SK-N-SH (cell line): ENCODE data around the gene SPACA5. TPM values are rescaled to one million over a fixed set of nuclear protein-coding genes. Genes with fewer than 3 reads are reported as not detected.

Source experiments
- CTCF ChIA-PET: fragments of 300-600, 350-600 bp; formaldehyde crosslinking; extraction: SDS; loops from one replicate; lab custom pipeline; 2021; lab: Yijun Ruan, JAX
- POLR2A ChIA-PET: fragments of 350-600 bp; sonication (Branson Sonifier 250); formaldehyde crosslinking; extraction: SDS; loops from one replicate; lab custom pipeline; 2020; ENCODE audit warnings: antibody characterized with exemption, inconsistent platforms; lab: Yijun Ruan, JAX
- DNase-seq: peaks from one replicate; pipeline ENCODE4 v3.0.0; 2012
- H2AFZ ChIP-seq: fragments of 200-600 bp; sonication (generic); 2 replicates; pipeline ENCODE4 v1.8.1; 2016; ENCODE audit warnings: antibody characterized with exemption, mild to moderate bottlenecking, low read depth
- H3F3A ChIP-seq: fragments of 200-600 bp; sonication (generic); replicated peaks from 2 replicates; pipeline ENCODE3; 2016; ENCODE audit warnings: antibody characterized with exemption, mild to moderate bottlenecking; ENCODE audit not compliant: insufficient read depth
- H3K27ac ChIP-seq, 2 experiments: fragments of 200-500 bp in 1 of 2; fragments of 200-600 bp in 1 of 2; sonication (Bioruptor generic) in 1 of 2; sonication (generic), shearing (Covaris generic) in 1 of 2; 2 replicates each; pipeline versions ENCODE4 v1.5.1 to v1.6.1; 2014 to 2016; ENCODE audit warnings: low read depth in 2 of 2, inconsistent platforms in 1 of 2, low read length in 1 of 2, mild to moderate bottlenecking in 1 of 2, mixed read lengths in 1 of 2
- H3K27me3 ChIP-seq: fragments of 200-600 bp; sonication (generic), shearing (Covaris generic); 2 replicates; pipeline ENCODE4 v1.6.1; 2016; ENCODE audit warnings: mixed run types; ENCODE audit not compliant: insufficient read depth
- H3K36me3 ChIP-seq, 2 experiments: fragments of 200-500 bp in 1 of 2; fragments of 200-600 bp in 1 of 2; sonication (Bioruptor generic) in 1 of 2; sonication (generic) in 1 of 2; replicated peaks in 1 of 2; 2 replicates each; pipeline versions ENCODE3 to v1.5.1; 2014 to 2016; ENCODE audit warnings: low read length in 1 of 2, mild to moderate bottlenecking in 1 of 2; ENCODE audit not compliant: insufficient read depth in 2 of 2, control insufficient read depth in 1 of 2
- H3K4me1 ChIP-seq, 2 experiments: fragments of 200-500 bp in 1 of 2; fragments of 200-600 bp in 1 of 2; sonication (Bioruptor generic) in 1 of 2; sonication (generic), shearing (Covaris generic) in 1 of 2; 2 replicates each; pipeline versions ENCODE4 v1.5.1 to v1.6.1; 2014 to 2016; ENCODE audit warnings: low read depth in 1 of 2, low read length in 1 of 2, mixed run types in 1 of 2; ENCODE audit not compliant: insufficient read depth in 2 of 2, control insufficient read depth in 1 of 2
- H3K4me2 ChIP-seq: fragments of 200-600 bp; sonication (generic), shearing (Covaris generic); 2 replicates; pipeline ENCODE4 v1.6.1; 2017; ENCODE audit warnings: mixed run types
- H3K4me3 ChIP-seq, 2 experiments: fragments of 200-500 bp in 1 of 2; fragments of 200-600 bp in 1 of 2; sonication (Bioruptor generic) in 1 of 2; sonication (generic), shearing (Covaris generic) in 1 of 2; 2 replicates each; pipeline versions ENCODE4 v1.5.1 to v1.8.1; 2014 to 2016; ENCODE audit warnings: low read depth in 2 of 2, inconsistent platforms in 1 of 2, low read length in 1 of 2, mild to moderate bottlenecking in 1 of 2, mixed read lengths in 1 of 2, moderate library complexity in 1 of 2
- H3K79me2 ChIP-seq: fragments of 200-600 bp; sonication (generic); 2 replicates; pipeline ENCODE4 v1.8.1; 2017; ENCODE audit warnings: mild to moderate bottlenecking; ENCODE audit not compliant: insufficient read depth
- H3K9ac ChIP-seq: fragments of 200-600 bp; sonication (generic); 2 replicates; pipeline ENCODE4 v1.6.1; 2017; ENCODE audit warnings: mixed run types
- H3K9me2 ChIP-seq: fragments of 200-600 bp; sonication (generic); 2 replicates; pipeline ENCODE4 v1.6.1; 2017; ENCODE audit warnings: mixed run types
- H3K9me3 ChIP-seq: fragments of 200-600 bp; sonication (generic); 2 replicates; pipeline ENCODE4 v1.6.1; 2017; ENCODE audit warnings: mixed run types, mild to moderate bottlenecking, moderate library complexity
- H4K20me1 ChIP-seq: fragments of 200-600 bp; sonication (generic); 2 replicates; pipeline ENCODE4 v1.6.1; 2017; ENCODE audit warnings: mild to moderate bottlenecking, mixed run types; ENCODE audit not compliant: insufficient read depth
- CHD2 ChIP-seq: fragments of 150-350 bp; IDR thresholded peaks from 2 replicates; pipeline ENCODE4 v1.6.1; 2018; ENCODE audit warnings: low read length; ENCODE audit not compliant: partially characterized antibody
- CTCF ChIP-seq: fragments of 200-600 bp; sonication (generic); IDR thresholded peaks from 2 replicates; pipeline ENCODE4 v1.6.1; 2017; ENCODE audit warnings: antibody characterized with exemption, mild to moderate bottlenecking, moderate library complexity
- ELF1 ChIP-seq: IDR thresholded peaks from 2 replicates; pipeline ENCODE4 v1.4.0; 2012
- EP300 ChIP-seq, 2 experiments: IDR thresholded peaks; 2 replicates each; pipeline versions ENCODE4 v1.4.0 to v1.6.1; 2012; ENCODE audit warnings: borderline replicate concordance in 1 of 2, low read depth in 1 of 2, low read length in 1 of 2
- EZH2phosphoT487 ChIP-seq: fragments of 200-600 bp; sonication (generic); IDR thresholded peaks from 2 replicates; pipeline ENCODE4 v1.6.1; 2017; ENCODE audit warnings: low read depth, mixed run types, mild to moderate bottlenecking, antibody characterized with exemption, moderate library complexity, borderline replicate concordance
- FOSL2 ChIP-seq: IDR thresholded peaks from 2 replicates; pipeline ENCODE4 v1.4.0; 2012; ENCODE audit warnings: low read depth, mild to moderate bottlenecking, moderate library complexity, borderline replicate concordance
- GABPA ChIP-seq: IDR thresholded peaks from 2 replicates; pipeline ENCODE4 v1.4.0; 2012; ENCODE audit warnings: low read depth, mild to moderate bottlenecking
- GATA2 ChIP-seq: sonication (generic); formaldehyde crosslinking; IDR thresholded peaks from 2 replicates; pipeline ENCODE4 v1.5.0; 2020; ENCODE audit warnings: mild to moderate bottlenecking, missing genetic modification reagents
- IRF3 ChIP-seq: fragments of 150-350 bp; IDR thresholded peaks from 2 replicates; pipeline ENCODE4 v1.6.1; 2016; ENCODE audit warnings: mild to moderate bottlenecking, low read depth, low read length
- JUND ChIP-seq: IDR thresholded peaks from 2 replicates; pipeline ENCODE4 v1.4.0; 2012
- NRF1 ChIP-seq: IDR thresholded peaks from 2 replicates; pipeline ENCODE4 v1.6.1; 2012; ENCODE audit warnings: low read depth, mild to moderate bottlenecking, low read length
- PBX3 ChIP-seq: IDR thresholded peaks from 2 replicates; pipeline ENCODE4; 2012
- POLR2AphosphoS5 ChIP-seq: IDR thresholded peaks from 2 replicates; pipeline ENCODE4 v1.6.1; 2012; ENCODE audit warnings: low read depth, low read length
- RAD21 ChIP-seq: IDR thresholded peaks from 2 replicates; pipeline ENCODE4 v1.6.1; 2012; ENCODE audit warnings: mild to moderate bottlenecking, low read length
- RCOR1 ChIP-seq: fragments of 150-350 bp; IDR thresholded peaks from 2 replicates; pipeline ENCODE4 v1.6.1; 2017; ENCODE audit warnings: antibody characterized with exemption, low read length
- REST ChIP-seq: IDR thresholded peaks from 2 replicates; pipeline ENCODE4 v1.6.1; 2012; ENCODE audit warnings: mild to moderate bottlenecking, low read depth, low read length, moderate library complexity
- SMC3 ChIP-seq: IDR thresholded peaks from 2 replicates; pipeline ENCODE4 v1.6.1; 2012; ENCODE audit warnings: low read depth, low read length, improper control_type of control experiment
- TAF1 ChIP-seq: IDR thresholded peaks from 2 replicates; pipeline ENCODE4 v1.6.1; 2012; ENCODE audit warnings: low read depth, mild to moderate bottlenecking, low read length, moderate library complexity, borderline replicate concordance
- TEAD4 ChIP-seq: IDR thresholded peaks from 2 replicates; pipeline ENCODE4 v1.4.0; 2012; ENCODE audit warnings: mild to moderate bottlenecking, borderline replicate concordance; ENCODE audit not compliant: insufficient read depth
- USF1 ChIP-seq: IDR thresholded peaks from 2 replicates; pipeline ENCODE4 v1.4.0; 2012; ENCODE audit warnings: low read depth, borderline replicate concordance
- YY1 ChIP-seq: IDR thresholded peaks from 2 replicates; pipeline ENCODE4 v1.4.0; 2012; ENCODE audit warnings: low read depth, mild to moderate bottlenecking
- ZBTB33 ChIP-seq: IDR thresholded peaks from 2 replicates; pipeline ENCODE4 v1.4.0; 2012; ENCODE audit warnings: low read depth, borderline replicate concordance
- WGBS: methylation state at CpG from one replicate; pipeline ENCODE4 v1.1.6; 2017; ENCODE audit warnings: low lambda C conversion rate; 5-methylcytosine and 5-hydroxymethylcytosine counted together
- polyA plus RNA-seq, 3 experiments: library from polyadenylated mRNA; depleted of rRNA; stranded (reverse); fragments of >200 nt; gene quantifications; 2 replicates each; pipeline ENCODE4 v1.2.3, GENCODE V29; 2012

The SPACA5 gene
- polyA plus RNA-seq, 1 of the 3 experiments (the other 2 are of a cell fraction), result not detected

GRCh38 chrX:48003758-48004457 lies 2.9 kb upstream of the SPACA5 start, which contains the start of gene ZNF182:
Gene ZNF182 (minus strand): TSS chrX:48003989. CDS start chrX:48002609, 1,380 bp downstream.
- peak within 1 kb of the TSS; percentile 31 to 77; a peak in 3 of 4 replicates for H3K27ac ChIP-seq
- ChIA-PET POLR2A (no interaction called here), CTCF (no interaction called here)
- H3K4me3 ChIP-seq, result peak within 1 kb of the TSS; percentile 77
- 0% methylated on average over 26 of the region's 34 CpGs for WGBS
- peaks cover 0 to 7% of the 10 kb centered on the region in 2 experiments; a peak in 2 of 4 replicates for H3K4me1 ChIP-seq
- H3K9ac ChIP-seq, result peak within 1 kb of the TSS; percentile 72
- peaks cover 32% of the 10 kb centered on the region for H3K79me2 ChIP-seq
- peak; percentile 98 for DNase-seq
- H2AFZ ChIP-seq, result peak within 1 kb of the TSS; percentile 100
- H3K9me2 ChIP-seq, result no peaks in the 10 kb centered on the region
- H3K9me3 ChIP-seq, result no peaks in the 10 kb centered on the region
- H4K20me1 ChIP-seq, result no peaks in the 10 kb centered on the region
- peak within 1 kb of the TSS; percentile 98 for H3K4me2 ChIP-seq
- peaks cover 4% of the 10 kb centered on the region for H3F3A ChIP-seq
- peaks cover 5 to 15% of the 10 kb centered on the region in 2 experiments for H3K36me3 ChIP-seq
- no peaks in the 10 kb centered on the region for H3K27me3 ChIP-seq
- TF ChIP-seq EZH2phosphoT487 (no peak), TEAD4 (no peak), GABPA (peak; percentile 60), NRF1 (peak; percentile 98), TAF1 (peak; percentile 72), RCOR1 (0 out of 2 replicates have a peak, but pooled peaks have one; percentile 33), YY1 (peak; percentile 98), POLR2AphosphoS5 (peak; percentile 96), EP300 (IDR thresholded peaks at IDR 0.05; ENCODE audit: borderline replicate concordance in 1 of 2, low read depth in 1 of 2, low read length in 1 of 2) (no peak), USF1 (no peak), ZBTB33 (no peak), CTCF (no peak), FOSL2 (no peak), CHD2 (peak; percentile 11), ELF1 (peak; percentile 96), RAD21 (no peak), IRF3 (no peak), PBX3 (no peak), REST (0 out of 2 replicates have a peak, but pooled peaks have one; percentile 29), SMC3 (no peak), GATA2 (CRISPR knock-in tag) (no peak), JUND (no peak)
